Smooth muscle cell of the brain vasculature (primary cell): Measurements from ENCODE around the gene MAPT.

Experiments
- DNase-seq: peaks from one replicate; pipeline ENCODE4 v3.0.0-alpha.2; 2012; ENCODE audit warnings: low read depth, low spot score

MAPT gene

DNA sequence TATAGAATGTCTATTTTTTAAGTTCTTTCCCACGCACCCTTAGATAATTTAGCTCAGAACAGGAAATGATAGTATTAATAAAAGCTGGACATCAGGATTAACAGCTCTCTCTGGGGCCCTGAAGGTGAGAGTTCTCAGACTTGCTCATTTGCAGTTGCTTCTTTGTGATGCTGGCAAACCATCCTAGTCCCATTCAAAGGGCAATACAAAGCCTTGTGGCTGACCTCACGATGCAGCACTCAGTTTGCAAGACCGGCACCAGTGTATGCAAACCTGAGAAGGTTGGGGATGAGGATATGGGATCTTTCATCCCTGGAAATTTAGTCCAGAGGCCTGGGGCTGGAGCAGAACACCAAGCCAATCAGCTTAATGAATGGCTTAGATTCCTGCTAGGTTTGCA, 134.0 kb downstream of the MAPT start:
- DNase-seq, result no peak

GRCh38 chr17:46028981-46029565, 134.7 kb downstream of the MAPT start:
- DNase-seq, result no peak

GRCh38 chr17:46029627-46030026, 135.3 kb downstream of the MAPT start:
- no peak for DNase-seq

DNA sequence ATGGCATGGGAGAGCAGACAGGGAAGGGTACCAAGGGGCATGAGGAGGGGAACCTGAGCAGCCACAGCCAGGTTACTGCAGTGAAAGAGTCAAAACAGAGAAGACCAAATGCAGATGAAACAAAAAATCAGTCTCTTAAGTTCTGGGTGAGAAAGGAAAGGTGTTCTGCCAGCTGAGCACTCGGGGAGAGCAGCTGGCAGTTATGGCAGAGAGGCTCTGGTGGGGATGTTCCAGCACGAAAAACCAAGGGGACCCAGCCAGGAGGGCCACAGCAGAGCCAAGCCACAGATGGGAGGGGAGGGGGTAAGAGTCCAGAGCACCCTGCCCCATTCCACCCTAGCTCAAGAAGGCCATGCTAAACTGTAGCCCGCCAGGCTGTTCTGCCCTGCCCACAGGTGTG, 136.4 kb downstream of the MAPT start:
- no peak for DNase-seq

GRCh38 chr17:46031440-46031839, 137.1 kb downstream of the MAPT start:
- DNase-seq, result no peak

GRCh38 chr17:46031920-46032319, 137.6 kb downstream of the MAPT start:
- no peak for DNase-seq

- DNase-seq, result no peak
Measured at GRCh38 chr17:46032909-46033308, 138.6 kb downstream of the MAPT start.

DNA sequence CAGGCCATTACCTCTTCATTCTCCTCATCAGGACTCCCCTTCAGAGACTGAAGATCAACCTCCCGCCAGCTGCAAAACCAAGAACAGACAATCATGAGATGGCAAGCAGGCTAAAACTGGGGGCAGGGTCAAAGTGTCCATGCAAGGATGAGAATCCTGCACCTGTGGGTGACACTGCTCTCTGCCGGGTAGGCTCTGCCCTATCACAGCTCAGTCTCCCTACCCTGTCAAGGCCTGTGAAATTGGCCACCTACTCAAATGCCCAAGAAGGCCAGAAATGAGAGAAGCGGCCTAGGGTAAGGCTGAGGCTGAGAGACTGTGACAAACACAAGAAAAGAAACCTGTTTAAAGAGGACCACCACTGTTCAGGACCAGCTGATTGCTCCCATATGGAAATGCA, 139.0 kb downstream of the MAPT start:
- no peak for DNase-seq

DNA sequence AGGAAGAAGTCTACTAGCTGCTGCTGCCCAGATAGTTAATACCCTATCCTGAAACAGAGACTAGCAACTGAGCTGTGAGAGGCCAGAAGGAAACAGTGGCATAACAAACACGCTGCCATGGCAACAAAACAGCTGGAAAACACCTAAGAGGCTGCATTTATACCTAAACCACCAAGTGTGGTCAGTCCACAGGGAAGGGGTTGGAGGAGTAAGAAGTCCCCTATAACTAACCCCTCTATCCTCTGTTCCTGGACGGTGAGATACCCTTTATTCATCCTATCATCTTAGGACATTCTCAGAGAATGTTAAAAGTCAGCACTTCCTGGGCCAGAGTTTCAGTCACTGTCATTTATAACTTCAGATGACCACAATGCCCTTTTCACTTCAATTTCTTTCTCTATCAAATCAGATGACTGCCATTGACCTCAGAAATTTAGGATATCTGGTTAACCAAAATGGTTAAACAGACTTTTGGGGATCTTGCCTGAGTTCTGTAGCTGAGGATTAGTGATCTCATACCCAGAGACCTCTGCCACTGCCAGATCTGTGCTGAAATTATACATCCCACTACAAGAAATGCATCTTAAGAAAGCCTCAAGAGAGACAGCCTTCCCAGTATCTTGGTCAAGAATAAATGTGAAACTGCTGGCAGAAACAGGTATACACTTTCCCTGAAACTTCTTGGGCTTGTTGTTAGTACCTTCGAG, 140.9 kb downstream of the MAPT start:
- DNase-seq, result no peak

DNA sequence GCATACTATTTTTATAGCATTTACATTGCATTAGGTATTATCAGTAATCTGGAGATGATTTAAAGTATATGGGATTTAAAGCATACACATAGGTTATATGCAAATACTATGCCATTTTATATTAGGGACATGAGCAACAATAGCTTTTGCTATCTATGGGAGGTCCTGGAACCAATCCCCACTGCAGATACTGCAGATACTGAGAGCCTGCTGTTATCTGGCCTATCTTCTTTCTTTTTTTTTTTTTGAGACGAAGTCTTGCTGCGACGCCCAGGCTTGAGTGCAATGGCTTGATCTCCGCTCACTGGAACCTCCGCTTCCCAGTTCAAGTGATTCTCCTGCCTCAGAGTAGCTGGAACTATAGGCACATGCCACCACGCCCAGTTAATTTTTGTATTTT, 142.1 kb downstream of the MAPT start:
- no peak for DNase-seq

- DNase-seq, result no peak
Measured at GRCh38 chr17:46037722-46038255, 143.4 kb downstream of the MAPT start.

DNA sequence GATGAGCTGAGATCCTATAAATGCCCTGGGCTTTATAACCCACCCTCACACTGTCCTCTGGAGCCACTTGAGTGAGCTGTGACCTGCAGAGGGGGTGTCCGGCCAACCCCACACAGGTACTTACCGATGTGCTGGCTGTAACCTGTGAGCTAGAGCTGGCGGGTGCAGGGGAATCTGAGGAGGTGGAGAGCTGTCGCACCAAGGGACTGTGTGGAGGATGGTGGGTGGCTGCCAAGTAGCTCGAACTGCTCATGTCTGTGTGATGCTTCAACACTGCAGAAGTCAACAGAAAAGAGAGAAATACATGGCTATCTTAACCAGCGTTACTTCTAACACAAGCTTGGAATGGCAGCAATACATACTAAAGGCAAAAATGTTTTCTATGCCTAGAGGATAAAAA, 144.1 kb downstream of the MAPT start:
- no peak for DNase-seq

DNA sequence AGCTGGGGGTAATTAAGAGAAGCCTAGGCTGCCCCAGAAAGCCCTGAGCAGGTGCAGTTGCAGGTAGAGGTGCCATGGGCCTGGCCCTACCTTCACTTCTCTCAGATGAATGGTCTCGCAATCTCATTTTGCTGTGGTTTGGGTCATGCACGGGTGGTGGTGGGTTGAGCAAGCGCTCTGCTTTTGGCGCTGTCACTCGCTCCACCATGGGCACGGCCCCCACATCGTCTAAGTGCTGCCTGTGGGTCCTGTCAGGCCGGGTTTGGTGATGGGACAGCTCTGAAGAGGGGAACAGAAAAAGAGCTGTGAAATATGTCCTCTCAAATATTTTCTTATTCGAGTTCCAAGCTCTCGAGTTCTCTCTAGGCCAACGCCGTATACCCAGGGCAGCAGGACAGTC, 144.6 kb downstream of the MAPT start:
- no peak for DNase-seq

DNA sequence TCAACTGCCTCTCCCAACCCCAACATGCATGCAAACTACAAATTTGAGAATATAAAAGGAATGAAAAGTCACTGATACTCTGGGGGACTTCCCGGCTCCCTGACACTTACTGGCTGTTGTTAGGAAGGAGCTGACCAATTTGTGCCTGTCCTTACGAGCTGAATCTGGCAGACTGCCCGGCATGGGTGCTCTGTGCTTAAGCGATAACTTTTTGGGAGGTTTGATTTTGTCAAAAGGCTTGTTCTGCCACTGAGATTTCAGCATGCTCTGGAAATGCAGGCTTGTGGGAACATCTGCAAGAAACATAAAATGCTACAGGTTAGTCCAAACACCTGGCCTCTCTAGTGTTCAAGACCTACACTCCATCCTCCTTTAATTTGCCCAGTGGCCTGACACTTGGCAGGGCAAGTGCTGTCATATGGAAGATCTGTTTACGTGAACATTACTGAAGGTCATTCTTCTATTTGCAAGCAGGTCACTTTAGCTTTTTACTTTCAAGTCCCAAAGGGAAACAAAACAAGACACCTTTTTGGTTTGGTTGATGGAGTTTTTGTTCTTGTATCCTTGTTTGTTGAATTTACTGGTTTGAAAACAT, 145.3 kb downstream of the MAPT start:
- no peak for DNase-seq

- no peak for DNase-seq
Measured at GRCh38 chr17:46042246-46042645, 147.9 kb downstream of the MAPT start.

GRCh38 chr17:46042925-46043324, 148.6 kb downstream of the MAPT start:
- no peak for DNase-seq

DNA sequence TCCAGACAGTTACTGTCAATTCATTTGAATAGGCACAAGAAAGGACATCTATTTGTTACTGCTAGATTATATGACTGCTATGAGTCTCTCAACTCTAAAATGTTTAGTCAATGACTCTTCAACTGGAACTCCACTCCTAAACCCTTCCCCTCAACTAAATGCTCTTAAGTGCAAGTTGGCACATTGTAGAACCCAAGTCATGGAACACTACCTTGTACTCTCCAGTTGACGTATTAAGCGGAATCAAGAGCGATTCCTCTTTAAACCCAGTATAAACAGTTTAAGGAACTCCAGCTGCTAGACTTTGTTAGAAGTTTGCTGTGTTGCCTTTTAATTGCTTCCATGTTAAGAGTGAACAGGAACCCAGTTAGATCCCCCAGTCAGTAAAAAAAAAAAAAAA, 149.3 kb downstream of the MAPT start:
- no peak for DNase-seq

DNA sequence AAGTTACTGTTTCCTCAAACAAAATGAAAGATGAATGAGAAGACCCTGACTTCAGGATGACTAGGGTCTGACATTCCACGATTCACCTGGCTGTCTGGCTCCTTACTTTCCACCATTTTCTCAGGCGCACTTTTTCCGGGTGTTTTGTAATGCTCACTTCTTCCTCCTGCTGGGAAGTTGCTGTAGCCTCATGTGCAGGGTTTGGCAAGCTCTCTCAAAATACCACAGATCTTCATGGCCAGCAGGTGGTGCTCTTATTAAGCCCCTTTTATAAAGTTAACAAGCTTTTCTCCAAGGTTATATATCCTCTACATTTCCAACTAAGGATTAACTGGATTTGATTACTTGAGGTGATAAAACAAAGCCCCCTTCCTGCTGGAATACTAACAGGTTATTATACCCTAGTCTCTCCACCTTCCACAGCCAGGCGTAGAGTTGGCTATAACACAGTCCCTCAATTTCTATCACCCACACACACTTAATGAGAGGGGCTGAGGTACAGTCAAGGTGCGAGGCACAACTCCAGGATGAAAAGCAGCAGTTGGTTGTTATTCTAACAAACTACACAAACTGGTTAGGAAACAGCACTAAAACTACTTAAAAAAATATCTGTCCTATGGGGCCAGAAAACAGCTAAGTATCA, 150.1 kb downstream of the MAPT start:
- DNase-seq, result peak; percentile 86

GRCh38 chr17:46044989-46045388, 150.6 kb downstream of the MAPT start:
- no peak for DNase-seq

- no peak for DNase-seq
Measured at GRCh38 chr17:46045639-46046038, 151.3 kb downstream of the MAPT start.

DNA sequence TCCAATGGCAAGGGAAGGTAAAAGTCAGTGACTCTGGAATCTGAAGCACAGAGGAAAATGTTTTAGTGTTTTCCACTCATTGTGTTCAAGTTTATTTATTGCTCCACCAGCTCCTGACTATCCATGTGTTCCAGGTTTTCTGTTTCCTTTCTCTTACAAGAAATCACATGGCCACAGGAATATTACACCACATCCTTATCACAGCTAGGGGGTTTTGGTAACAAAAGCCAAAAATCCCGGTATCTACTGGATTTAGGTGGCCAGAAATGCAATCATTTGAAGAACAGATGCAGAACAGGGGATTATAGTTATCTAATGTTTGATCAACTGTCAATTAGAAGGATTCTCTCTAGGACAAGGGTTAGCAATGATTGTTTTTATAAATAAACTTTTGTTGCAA, 152.6 kb downstream of the MAPT start:
- no peak for DNase-seq

GRCh38 chr17:46047398-46047797, 153.0 kb downstream of the MAPT start:
- DNase-seq, result no peak

- DNase-seq, result no peak
Measured at GRCh38 chr17:46047856-46048255, 153.5 kb downstream of the MAPT start.
